ES-I3 (cell line): ENCODE data around the gene ADGRB2.

Experiments used
- H3K36me3 ChIP-seq: 2 replicates; pipeline ENCODE4 v1.6.1; 2013; ENCODE audit warnings: mild to moderate bottlenecking, low read length, control low read depth, moderate library complexity; ENCODE audit not compliant: insufficient read depth
- H3K4me1 ChIP-seq: 2 replicates; pipeline ENCODE4 v1.6.1; 2013; ENCODE audit warnings: mild to moderate bottlenecking, control low read depth, low read length; ENCODE audit not compliant: insufficient read depth
- H3K9ac ChIP-seq: 2 replicates; pipeline ENCODE4 v1.6.1; 2013; ENCODE audit warnings: low read depth, mild to moderate bottlenecking, low read length, moderate library complexity
- H3K9me3 ChIP-seq: 2 replicates; pipeline ENCODE4 v1.6.1; 2013; ENCODE audit warnings: mild to moderate bottlenecking, low read length, moderate library complexity; ENCODE audit not compliant: control insufficient read depth, insufficient read depth

ADGRB2 gene

DNA sequence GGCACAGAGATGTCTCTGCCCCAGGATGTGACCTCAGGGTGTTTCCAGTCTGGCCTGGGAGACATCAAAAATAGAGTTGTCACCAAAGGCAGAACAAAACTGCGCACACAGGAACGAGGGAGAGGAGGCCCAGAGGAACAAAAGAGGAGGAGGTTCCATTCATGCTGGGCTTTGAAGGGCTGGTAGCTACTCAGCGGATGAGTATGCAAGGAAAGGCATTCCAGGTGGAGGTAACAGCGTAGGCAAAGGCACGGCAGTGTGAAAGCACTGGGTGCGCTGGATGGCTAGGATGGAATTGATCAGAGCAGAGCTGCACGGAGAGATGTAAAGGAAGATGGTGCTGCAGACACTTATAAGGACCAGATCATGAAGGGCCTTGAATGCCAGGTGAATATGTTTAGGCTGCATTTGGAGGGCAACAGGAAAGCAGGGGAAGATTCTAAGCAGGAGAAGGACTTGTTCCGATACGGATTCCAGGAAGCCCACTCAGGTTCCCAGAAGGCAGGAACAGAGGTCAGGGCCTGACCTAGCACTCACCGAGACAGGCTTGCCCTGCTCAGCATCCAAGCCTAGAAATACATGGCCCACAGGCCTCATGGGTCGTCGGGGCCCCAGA lies 66.7 kb downstream of the ADGRB2 start:
- no peaks in the 10 kb centered on the region for H3K36me3 ChIP-seq
- no peaks in the 10 kb centered on the region for H3K9me3 ChIP-seq
- no peak overlapping the region for H3K9ac ChIP-seq
- H3K4me1 ChIP-seq, result peaks cover 22% of the 10 kb centered on the region

DNA sequence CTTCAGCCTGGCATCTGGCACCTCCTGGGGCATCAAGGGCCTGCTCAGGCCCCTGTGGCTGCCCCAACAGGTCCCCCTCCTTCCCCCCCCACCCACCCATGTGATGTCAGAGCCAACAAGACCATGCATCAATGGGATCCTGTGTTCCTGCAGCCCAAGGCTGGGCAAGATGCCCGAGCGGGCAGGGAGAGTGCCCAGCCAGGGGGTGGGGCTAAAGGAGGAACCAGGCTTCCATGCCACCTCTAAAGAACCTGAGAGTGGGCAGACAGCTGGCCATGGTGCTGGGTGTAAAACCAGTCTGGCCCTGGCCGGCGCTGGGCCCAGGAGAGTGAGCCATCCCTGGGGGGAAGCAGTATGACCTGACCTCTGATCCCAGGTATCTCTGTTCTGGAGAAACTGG lies 67.9 kb downstream of the ADGRB2 start:
- H3K36me3 ChIP-seq, result no peaks in the 10 kb centered on the region
- H3K9ac ChIP-seq, result no peak overlapping the region
- no peaks in the 10 kb centered on the region for H3K9me3 ChIP-seq
- peaks cover 17% of the 10 kb centered on the region for H3K4me1 ChIP-seq

DNA sequence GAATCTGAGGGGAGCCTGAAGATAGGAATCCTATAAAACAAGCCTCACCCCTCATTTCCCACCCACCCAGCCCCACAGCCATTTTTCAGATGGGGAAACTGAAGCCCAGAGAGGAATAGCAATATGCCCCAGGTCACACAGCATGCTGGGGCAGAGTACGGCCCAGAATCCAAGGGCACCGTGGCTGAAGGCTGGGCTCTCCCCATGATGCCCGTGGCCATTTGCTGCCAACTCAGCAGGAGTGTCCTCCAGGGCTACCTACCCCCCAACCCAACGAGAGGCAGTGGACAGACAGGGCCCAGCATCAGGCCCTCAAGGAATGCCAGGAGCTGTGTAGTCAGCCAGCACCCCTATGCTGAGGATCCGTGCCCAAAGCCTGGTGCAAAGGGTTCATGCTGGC lies 68.8 kb downstream of the ADGRB2 start:
- H3K4me1 ChIP-seq, result peaks cover 14% of the 10 kb centered on the region
- H3K9me3 ChIP-seq, result no peaks in the 10 kb centered on the region
- no peaks in the 10 kb centered on the region for H3K36me3 ChIP-seq
- H3K9ac ChIP-seq, result no peak overlapping the region

DNA sequence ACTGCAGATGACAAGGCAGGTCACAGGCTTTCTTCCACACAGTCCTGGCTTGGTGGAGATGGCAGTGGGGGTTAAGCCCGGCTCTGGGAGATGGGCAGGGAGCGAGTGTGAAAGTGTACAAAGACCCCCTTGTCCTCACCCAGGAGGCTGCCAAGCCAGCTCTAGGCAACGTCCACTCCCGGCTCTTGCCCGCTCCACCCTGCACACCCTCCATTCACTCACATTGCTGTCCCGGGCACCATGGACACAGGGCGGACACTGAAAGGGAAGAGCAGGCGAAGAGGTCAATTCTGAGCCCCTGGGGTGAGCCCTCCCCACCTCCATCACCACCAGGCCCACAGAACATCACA lies 69.2 kb downstream of the ADGRB2 start:
- no peak overlapping the region for H3K9ac ChIP-seq
- no peaks in the 10 kb centered on the region for H3K36me3 ChIP-seq
- peaks cover 15% of the 10 kb centered on the region; the same call in 1 of the 2 replicates for H3K4me1 ChIP-seq

DNA sequence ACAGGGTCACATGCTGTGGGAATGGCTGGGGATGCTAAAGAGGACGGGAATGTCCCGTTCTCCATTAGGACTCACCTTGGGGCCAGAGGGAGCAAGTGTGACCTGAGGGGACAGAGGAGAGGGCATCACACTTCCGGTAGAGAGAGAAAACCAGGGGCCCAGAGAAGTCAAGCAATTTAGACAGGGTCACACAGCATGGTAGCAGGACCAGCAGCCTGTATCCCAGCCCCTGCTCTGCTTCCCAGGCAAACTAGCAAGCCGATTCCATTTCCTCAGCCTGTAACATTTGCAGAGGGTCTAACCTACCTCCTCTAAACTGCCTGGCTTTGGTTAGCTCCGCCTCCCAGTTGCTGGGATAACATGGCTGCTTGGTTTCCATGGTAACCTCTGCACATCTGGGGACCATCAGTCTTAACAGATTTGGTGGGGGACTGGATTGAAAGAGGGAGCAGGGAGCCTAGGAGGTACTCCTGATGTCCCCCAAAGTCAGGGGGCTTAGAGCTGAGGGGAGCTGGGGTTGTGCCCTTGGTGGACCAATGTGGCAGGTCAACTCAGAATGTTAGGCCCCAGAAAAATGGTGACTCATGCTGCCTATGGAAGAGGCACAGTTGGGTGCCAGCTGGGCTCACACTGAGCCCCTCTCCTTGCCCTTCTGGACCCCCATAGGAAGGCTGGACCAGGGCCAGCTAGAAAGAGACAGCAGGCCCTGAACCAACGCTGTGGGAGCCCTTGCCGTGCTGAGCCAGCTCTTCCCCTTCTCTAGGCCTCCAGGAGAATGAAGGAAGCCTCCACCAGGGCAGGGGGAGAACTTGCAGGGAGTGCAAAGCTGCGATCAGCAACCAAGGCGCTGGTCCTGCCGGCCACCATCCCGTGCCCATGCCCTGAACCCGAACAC lies 69.8 kb downstream of the ADGRB2 start:
- Histone ChIP-seq H3K9ac (no peak overlapping the region), H3K4me1 (peaks cover 16% of the 10 kb centered on the region; the same call in 1 of the 2 replicates), H3K36me3 (no peaks in the 10 kb centered on the region), H3K9me3 (no peaks in the 10 kb centered on the region)

More for the DNA sequence above, 69.2 kb downstream of the ADGRB2 start:
- no peaks in the 10 kb centered on the region for H3K9me3 ChIP-seq

DNA sequence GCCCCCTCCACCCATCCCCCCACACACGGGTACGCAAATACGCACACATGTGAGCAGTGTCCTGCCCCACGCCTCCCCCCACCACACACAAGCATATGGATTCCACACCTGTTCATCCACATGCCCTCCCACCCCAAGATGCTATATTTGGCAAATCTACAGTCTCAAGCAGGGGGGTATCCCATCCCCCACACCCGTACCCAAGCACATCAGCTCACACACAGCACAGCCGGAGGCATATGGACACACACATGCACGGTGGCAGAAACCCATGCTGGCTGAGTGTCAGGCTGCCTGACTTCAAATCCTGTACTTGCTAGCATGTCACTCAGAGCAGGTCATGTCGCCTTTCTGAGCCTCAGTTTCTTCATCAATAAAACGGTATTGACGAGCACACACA lies 70.9 kb downstream of the ADGRB2 start:
- Histone ChIP-seq H3K36me3 (no peaks in the 10 kb centered on the region), H3K9ac (no peak overlapping the region), H3K9me3 (no peaks in the 10 kb centered on the region), H3K4me1 (peaks cover 16% of the 10 kb centered on the region; the same call in 1 of the 2 replicates)

DNA sequence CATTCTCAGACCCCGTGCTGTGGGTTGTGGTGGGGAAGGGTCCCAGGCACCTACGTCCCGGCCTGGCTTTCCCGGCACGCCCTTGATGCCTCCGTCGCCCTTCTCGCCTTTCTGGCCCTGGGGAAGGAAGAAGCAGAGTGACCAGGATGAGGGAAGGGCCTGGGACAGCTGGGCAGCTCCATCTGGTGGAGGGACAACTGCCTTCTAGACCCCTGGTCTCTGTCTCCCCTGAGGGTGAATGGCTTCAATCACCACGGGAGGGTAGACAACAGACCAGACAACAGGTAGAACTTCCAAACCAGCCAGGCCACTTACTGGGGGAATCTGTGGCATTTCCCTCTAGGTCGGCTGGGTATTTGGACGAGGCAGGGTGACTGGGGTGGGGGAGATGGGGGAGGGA lies 72.2 kb downstream of the ADGRB2 start:
- H3K36me3 ChIP-seq, result no peaks in the 10 kb centered on the region
- H3K4me1 ChIP-seq, result peaks cover 11% of the 10 kb centered on the region; the same call in 1 of the 2 replicates
- H3K9me3 ChIP-seq, result no peaks in the 10 kb centered on the region
- H3K9ac ChIP-seq, result no peak overlapping the region

DNA sequence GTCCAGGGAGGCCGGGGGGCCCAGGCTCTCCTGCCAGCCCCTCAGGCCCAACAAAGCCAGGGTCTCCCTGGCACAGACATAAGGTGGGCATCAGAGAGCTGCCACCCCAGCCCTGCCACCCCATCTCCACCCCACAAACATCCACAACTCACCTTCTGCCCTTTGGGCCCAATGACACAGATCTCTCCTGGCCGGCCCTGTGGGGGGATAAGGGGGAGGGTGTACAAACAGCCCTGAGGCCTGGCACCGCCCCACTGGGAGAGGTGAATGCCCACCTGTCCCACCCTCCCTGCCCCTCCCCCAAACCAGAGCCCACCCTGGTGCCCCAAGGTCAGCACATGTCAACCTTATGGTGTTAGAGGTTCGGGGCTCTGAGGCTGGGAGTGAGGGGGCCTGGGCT lies 72.7 kb downstream of the ADGRB2 start:
- Histone ChIP-seq H3K4me1 (peaks cover 12% of the 10 kb centered on the region; the same call in 1 of the 2 replicates), H3K36me3 (no peaks in the 10 kb centered on the region), H3K9me3 (no peaks in the 10 kb centered on the region), H3K9ac (no peak overlapping the region)

DNA sequence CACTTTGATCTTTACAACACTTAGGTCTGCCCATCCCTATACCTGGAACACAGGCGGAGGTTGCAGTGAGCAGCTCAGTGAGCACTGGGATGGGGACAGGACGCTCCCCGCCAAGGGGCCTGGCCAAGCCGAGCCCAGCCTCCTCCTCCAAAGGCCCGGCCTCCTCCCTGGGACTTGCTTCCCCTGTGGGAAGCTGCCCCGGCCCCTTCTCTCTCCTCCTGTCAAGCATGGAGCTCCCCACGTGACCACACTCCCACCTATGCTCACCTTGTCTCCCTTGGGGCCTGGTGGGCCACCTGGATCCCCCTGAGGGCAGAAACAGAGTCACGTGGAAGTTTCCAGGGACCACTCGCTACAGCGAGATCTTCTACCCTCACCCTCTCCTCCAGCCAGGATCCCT lies 73.2 kb downstream of the ADGRB2 start:
- H3K4me1 ChIP-seq, result peaks cover 14% of the 10 kb centered on the region; the same call in 1 of the 2 replicates

DNA sequence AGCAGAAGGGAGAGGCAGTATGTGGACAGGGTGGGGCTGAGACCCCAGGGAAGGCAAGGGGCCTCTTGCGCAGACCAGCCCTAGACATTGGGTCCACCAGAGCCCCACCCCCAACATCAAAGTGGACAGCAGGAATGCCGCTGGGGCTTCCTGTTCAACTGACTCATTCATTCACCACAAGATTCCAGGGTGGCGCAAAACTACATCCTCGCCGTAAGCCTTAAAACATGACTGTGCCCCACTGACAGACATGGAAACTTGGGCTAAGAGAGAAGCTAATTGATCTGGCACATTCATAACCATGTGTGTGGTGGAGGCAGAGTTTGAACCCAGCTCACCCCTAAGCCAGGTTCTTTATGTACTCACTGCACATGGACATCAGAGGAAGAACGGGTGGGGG lies 74.3 kb downstream of the ADGRB2 start:
- peaks cover 17% of the 10 kb centered on the region; the same call in 1 of the 2 replicates for H3K4me1 ChIP-seq
- no peaks in the 10 kb centered on the region for H3K9me3 ChIP-seq
- H3K36me3 ChIP-seq, result no peaks in the 10 kb centered on the region
- no peak overlapping the region for H3K9ac ChIP-seq

More for the DNA sequence above, 73.2 kb downstream of the ADGRB2 start:
- Histone ChIP-seq H3K9ac (no peak overlapping the region), H3K36me3 (no peaks in the 10 kb centered on the region), H3K9me3 (no peaks in the 10 kb centered on the region)

DNA sequence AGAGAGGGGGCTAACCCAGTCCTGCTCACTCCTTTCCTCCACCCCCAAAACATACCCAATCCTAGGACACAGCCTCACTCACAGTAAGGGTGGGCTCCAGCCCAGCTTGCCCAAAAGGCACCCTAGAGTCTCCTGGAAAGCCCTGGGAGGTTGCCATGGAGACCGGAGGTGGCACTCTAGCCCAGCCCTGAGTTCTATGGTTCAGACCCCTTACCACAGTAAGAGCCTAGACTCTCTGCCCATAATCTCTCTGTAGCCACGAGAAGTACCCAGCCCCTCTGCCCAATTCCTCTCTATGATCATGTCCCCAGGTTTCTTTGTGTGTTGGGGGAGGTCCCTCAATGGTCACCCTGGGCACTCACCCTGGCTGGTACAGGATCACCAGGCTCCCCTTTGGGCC lies 74.8 kb downstream of the ADGRB2 start:
- peaks cover 17% of the 10 kb centered on the region; the same call in 1 of the 2 replicates for H3K4me1 ChIP-seq
- no peaks in the 10 kb centered on the region for H3K36me3 ChIP-seq
- H3K9ac ChIP-seq, result no peak overlapping the region
- H3K9me3 ChIP-seq, result no peaks in the 10 kb centered on the region

DNA sequence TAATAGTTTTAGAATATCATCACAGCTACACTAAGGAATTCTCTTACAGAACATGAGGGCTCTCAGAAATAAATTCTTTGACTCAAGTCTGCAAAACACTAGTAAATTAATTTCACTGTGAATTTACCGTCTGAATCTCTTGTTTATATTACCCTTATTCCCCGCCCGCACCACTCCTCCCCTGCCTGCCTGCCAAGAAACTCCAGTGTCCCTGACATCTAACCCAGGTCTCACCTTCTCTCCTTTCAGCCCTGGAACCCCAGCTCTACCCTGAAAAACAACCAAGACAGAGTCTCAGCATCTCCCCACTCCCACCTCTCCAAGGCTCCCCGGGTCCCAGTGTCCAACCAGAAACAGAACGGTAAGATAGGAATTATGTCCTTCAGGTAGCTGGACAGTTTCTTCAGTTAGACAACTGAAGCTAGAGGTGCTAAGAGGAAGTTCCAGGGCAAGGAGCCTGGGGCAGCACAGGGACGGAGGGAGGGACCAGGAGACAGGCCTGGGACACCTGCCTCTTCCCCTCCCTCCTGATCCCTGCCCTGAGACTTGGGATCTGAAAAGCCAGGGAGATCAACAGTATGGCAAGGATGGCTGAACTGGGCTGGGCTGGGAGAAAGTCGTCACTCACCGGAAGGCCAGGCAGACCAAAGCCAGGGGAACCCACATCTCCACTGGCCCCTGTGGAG lies 75.8 kb downstream of the ADGRB2 start:
- Histone ChIP-seq H3K36me3 (no peaks in the 10 kb centered on the region), H3K9me3 (no peaks in the 10 kb centered on the region), H3K4me1 (peaks cover 17% of the 10 kb centered on the region; the same call in 1 of the 2 replicates), H3K9ac (no peak overlapping the region)

DNA sequence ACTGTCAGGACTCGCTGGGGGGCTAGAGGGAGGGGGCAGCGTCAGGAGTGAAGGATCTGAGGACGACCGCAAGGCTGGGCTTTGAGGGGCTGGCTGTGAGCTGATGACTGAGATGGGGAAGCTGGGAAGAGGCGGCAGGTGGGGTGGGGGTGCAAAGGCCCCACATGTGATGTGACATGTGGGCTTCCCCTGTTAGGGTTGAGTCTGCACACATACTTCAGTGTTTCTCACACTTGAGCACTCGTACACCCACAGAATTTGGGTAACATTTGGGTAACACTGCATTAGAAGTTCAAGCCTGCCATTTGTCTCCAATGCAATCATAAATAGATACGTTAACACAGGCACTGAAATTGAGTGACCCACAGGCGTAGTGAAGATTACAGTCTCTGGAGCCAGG lies 76.5 kb downstream of the ADGRB2 start:
- no peaks in the 10 kb centered on the region for H3K36me3 ChIP-seq
- H3K9ac ChIP-seq, result no peak overlapping the region

DNA sequence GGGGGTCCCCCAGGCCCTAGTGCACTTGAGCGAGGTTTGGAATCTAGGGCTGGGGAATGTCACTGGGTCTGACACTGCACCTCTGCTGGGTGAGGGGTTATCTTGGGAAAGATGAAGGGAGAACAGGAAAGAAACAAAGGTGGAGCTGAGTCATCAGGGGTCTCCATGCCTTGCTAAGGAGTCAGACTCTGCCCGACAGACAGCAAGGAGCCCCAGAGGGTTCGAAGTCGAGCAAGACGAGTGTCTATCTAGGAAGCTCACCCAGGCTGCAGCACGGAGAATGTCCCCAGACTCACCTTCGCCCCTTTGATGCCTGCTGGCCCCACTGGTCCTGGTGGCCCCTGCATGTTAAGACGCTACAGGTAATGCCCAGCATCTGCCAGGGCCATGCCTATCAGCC lies 78.3 kb downstream of the ADGRB2 start:
- Histone ChIP-seq H3K36me3 (no peaks in the 10 kb centered on the region), H3K9me3 (no peaks in the 10 kb centered on the region), H3K9ac (no peak overlapping the region), H3K4me1 (peaks cover 15% of the 10 kb centered on the region; the same call in 1 of the 2 replicates)

More for the DNA sequence above, 76.5 kb downstream of the ADGRB2 start:
- peaks cover 17% of the 10 kb centered on the region; the same call in 1 of the 2 replicates for H3K4me1 ChIP-seq
- H3K9me3 ChIP-seq, result no peaks in the 10 kb centered on the region
